OCI-LY7 (cell line): ENCODE data around the gene AIRE. TPM values are rescaled to one million over a fixed set of nuclear protein-coding genes. Genes with fewer than 3 reads are reported as not detected.

Experiments
- BruUV-seq: library from RNA; stranded (reverse); fragments of 400-500 nt; replicated peaks from 2 replicates; lab custom pipeline; 2021; lab: Mats Ljungman, UMichigan
- CTCF ChIA-PET: fragments of 300-600 bp; sonication (Branson Sonifier 250); formaldehyde crosslinking; loops from one replicate; lab custom pipeline; 2022; ENCODE audit warnings: antibody characterized with exemption; ENCODE audit not compliant: unreplicated experiment; lab: Charles Lee
- POLR2A ChIA-PET: fragments of 300-600 bp; sonication (Branson Sonifier 250); formaldehyde crosslinking; loops from one replicate; lab custom pipeline; 2022; ENCODE audit warnings: antibody characterized with exemption; lab: Charles Lee
- DNase-seq: peaks from one replicate; pipeline ENCODE4 v3.0.0-alpha.2; 2015; ENCODE audit warnings: low spot score
- H2AFZ ChIP-seq: fragments of 200-600 bp; sonication (generic), shearing (Covaris generic); 2 replicates; pipeline ENCODE4 v1.6.1; 2014; ENCODE audit warnings: mild to moderate bottlenecking, antibody characterized with exemption, low read length, moderate library complexity
- H3K27ac ChIP-seq: fragments of 200-600 bp; sonication (generic); 2 replicates; pipeline ENCODE4 v1.5.1; 2014; ENCODE audit warnings: mixed run types, low read depth, mild to moderate bottlenecking, moderate library complexity, low read length, inconsistent platforms; ENCODE audit not compliant: poor library complexity, severe bottlenecking
- H3K36me3 ChIP-seq: fragments of 200-600 bp; sonication (generic); 2 replicates; pipeline ENCODE4 v1.6.1; 2014; ENCODE audit warnings: mild to moderate bottlenecking, antibody characterized with exemption, low read length, moderate library complexity, mixed read lengths; ENCODE audit not compliant: insufficient read depth
- H3K4me1 ChIP-seq: fragments of 200-600 bp; sonication (generic); 2 replicates; pipeline ENCODE4 v1.5.1; 2014; ENCODE audit warnings: mild to moderate bottlenecking, low read length; ENCODE audit not compliant: insufficient read depth, poor library complexity, severe bottlenecking
- H3K4me2 ChIP-seq: fragments of 200-600 bp; sonication (generic); 2 replicates; pipeline ENCODE4 v1.6.1; 2014; ENCODE audit warnings: mild to moderate bottlenecking, low read length
- H3K4me3 ChIP-seq: fragments of 200-600 bp; sonication (generic); 2 replicates; pipeline ENCODE4 v1.5.1; 2014; ENCODE audit warnings: mild to moderate bottlenecking, low read depth, low read length; ENCODE audit not compliant: poor library complexity, severe bottlenecking
- H3K79me2 ChIP-seq: fragments of 200-600 bp; sonication (generic); 2 replicates; pipeline ENCODE4 v1.6.1; 2016; ENCODE audit warnings: low read depth, mild to moderate bottlenecking, low read length, moderate library complexity, mixed read lengths; ENCODE audit not compliant: insufficient read depth
- H3K9me2 ChIP-seq: fragments of 200-600 bp; sonication (generic); 2 replicates; pipeline ENCODE4 v1.6.1; 2016; ENCODE audit warnings: mild to moderate bottlenecking, low read length, mixed read lengths; ENCODE audit not compliant: insufficient read depth
- H3K9me3 ChIP-seq: fragments of 200-600 bp; sonication (generic); 2 replicates; pipeline ENCODE4 v1.6.1; 2014; ENCODE audit warnings: mild to moderate bottlenecking, mixed run types, low read length, mixed read lengths
- H4K20me1 ChIP-seq: fragments of 200-600 bp; sonication (generic); 2 replicates; pipeline ENCODE4 v1.6.1; 2014; ENCODE audit warnings: mild to moderate bottlenecking, antibody characterized with exemption, low read length, moderate library complexity, mixed read lengths; ENCODE audit not compliant: insufficient read depth
- EZH2phosphoT487 ChIP-seq: fragments of 200-600 bp; sonication (generic); IDR thresholded peaks from 2 replicates; pipeline ENCODE4 v1.6.1; 2018; ENCODE audit warnings: low read depth, borderline replicate concordance, mild to moderate bottlenecking, mixed run types, antibody characterized with exemption, low read length, moderate library complexity, mixed read lengths
- intact Hi-C: fragments of 100-400 bp; cut with micrococcal nuclease; formaldehyde crosslinking; loops from one replicate; pipeline ENCODE4 v1.10.0; 2022; ENCODE audit not compliant: unreplicated experiment
- total RNA-seq, 2 experiments: library from RNA; depleted of rRNA in 1 of 2; stranded (reverse); fragments of >200 nt in 1 of 2; shearing (Covaris generic) in 1 of 2; gene quantifications; 2 replicates each; pipeline ENCODE4 v1.2.3, GENCODE V29; 2014 to 2022
- TF ChIP-seq, protein P1 (sequence below): fragments of 200-600 bp; sonication (generic); conservative IDR thresholded peaks from 2 replicates; pipeline ENCODE4 v1.5.1; 2014; ENCODE audit warnings: mild to moderate bottlenecking, antibody characterized with exemption, low read length, moderate library complexity, mixed read lengths

Gene AIRE
- total RNA-seq, 2 experiments from 2014 or later = not detected

- intact Hi-C loops = no loop called here
- CTCF ChIA-PET = no interaction called here
Measured at GRCh38 chr21:44333509-44334328, 48.0 kb downstream of the AIRE start.

GRCh38 chr21:44334329-44335030 is 48.8 kb downstream of the AIRE start:
- Histone ChIP-seq H3K4me1 (peaks cover 5% of the 10 kb centered on the region), H2AFZ (no peak overlapping the region), H3K27ac (no peak overlapping the region), H3K79me2 (no peaks in the 10 kb centered on the region), H3K36me3 (no peaks in the 10 kb centered on the region; the same call in 1 of the 2 replicates), H3K4me3 (no peak overlapping the region), H4K20me1 (no peaks in the 10 kb centered on the region), H3K9me3 (no peaks in the 10 kb centered on the region), H3K9me2 (no peaks in the 10 kb centered on the region), H3K4me2 (no peak overlapping the region)
- ChIA-PET CTCF (no interaction called here), POLR2A (interaction anchor here (0.5 kb wide), 1 partner anchor 94 kb away, joined by 3 read pairs; no protein-coding TSS in a partner anchor)
- TF ChIP-seq, protein P1, sequence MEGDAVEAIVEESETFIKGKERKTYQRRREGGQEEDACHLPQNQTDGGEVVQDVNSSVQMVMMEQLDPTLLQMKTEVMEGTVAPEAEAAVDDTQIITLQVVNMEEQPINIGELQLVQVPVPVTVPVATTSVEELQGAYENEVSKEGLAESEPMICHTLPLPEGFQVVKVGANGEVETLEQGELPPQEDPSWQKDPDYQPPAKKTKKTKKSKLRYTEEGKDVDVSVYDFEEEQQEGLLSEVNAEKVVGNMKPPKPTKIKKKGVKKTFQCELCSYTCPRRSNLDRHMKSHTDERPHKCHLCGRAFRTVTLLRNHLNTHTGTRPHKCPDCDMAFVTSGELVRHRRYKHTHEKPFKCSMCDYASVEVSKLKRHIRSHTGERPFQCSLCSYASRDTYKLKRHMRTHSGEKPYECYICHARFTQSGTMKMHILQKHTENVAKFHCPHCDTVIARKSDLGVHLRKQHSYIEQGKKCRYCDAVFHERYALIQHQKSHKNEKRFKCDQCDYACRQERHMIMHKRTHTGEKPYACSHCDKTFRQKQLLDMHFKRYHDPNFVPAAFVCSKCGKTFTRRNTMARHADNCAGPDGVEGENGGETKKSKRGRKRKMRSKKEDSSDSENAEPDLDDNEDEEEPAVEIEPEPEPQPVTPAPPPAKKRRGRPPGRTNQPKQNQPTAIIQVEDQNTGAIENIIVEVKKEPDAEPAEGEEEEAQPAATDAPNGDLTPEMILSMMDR = no peak
- TF ChIP-seq EZH2phosphoT487 = no peak
- no TSS peak for BruUV-seq
- no peak for DNase-seq
- intact Hi-C loops = loop anchor here (5.0 kb wide), 1 partner anchor 1308 kb away; the partner anchor contains the start of gene PCBP3

More at GRCh38 chr21:44333509-44334328, 48.0 kb downstream of the AIRE start:
- POLR2A ChIA-PET = no interaction called here
- H3K4me2 ChIP-seq = no peak overlapping the region
- no peaks in the 10 kb centered on the region for H4K20me1 ChIP-seq
- H2AFZ ChIP-seq = no peak overlapping the region
- H3K27ac ChIP-seq = no peak overlapping the region
- peaks cover 5% of the 10 kb centered on the region for H3K4me1 ChIP-seq
- H3K4me3 ChIP-seq = no peak overlapping the region
- H3K36me3 ChIP-seq = no peaks in the 10 kb centered on the region; the same call in 1 of the 2 replicates
- no TSS peak for BruUV-seq
- TF ChIP-seq EZH2phosphoT487 = no peak
- TF ChIP-seq, protein P1 = no peak
- H3K79me2 ChIP-seq = no peaks in the 10 kb centered on the region
- H3K9me3 ChIP-seq = no peaks in the 10 kb centered on the region
- H3K9me2 ChIP-seq = no peaks in the 10 kb centered on the region
- DNase-seq = no peak
